ENCODE results near the gene ARL10. TPM values are rescaled to one million over a fixed set of nuclear protein-coding genes. Genes with fewer than 3 reads are reported as not detected.

The ARL10 gene
- total and polyA plus RNA-seq, 2 donors (not counting 1 experiment from before 2014, with no cell fraction given): 13.1 to 27.9 TPM

DNA sequence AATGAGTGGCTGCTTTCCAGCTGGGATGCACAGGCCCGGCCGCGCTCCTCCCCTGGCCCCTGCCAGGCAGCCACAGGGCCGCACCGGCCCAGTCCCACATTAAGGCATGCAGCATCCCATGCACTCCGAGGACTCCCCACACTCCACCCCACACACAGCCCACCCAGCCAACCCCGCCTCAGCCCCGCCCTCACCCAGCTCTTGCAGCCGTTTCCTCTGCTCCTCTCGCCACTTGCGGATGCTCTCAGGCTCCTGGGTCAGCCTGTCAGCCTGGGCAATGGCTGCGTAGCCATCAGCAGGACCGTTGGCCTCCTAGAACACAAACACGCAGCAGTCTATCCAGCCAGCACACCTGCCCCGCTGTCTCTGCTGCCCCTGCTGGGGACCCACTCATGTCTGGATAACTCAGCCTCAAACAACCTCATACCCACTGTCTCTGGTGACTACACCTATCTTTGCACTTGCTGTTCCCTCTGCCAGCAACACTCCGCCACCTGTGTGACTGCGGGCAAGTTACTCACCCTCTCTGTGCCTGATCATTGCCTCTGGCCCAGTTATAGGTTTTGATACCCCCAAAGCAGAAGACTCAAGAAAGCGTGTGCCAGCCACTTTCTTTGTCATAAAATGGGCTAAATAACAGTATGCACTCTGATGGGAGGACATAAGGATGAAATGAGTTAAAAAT, 32.6 kb downstream of the ARL10 start:
- POLR2A ChIA-PET: no interaction called here
- H3K27me3 ChIP-seq (replicated peaks in 1 of 4; ENCODE audit: control extremely low read depth in 1 of 4, control insufficient read depth in 3 of 4, insufficient read depth in 4 of 4, low read length in 3 of 4): no peaks in the 10 kb centered on the region
- no peak overlapping the region for H3K4me3 ChIP-seq (ENCODE audit: control extremely low read depth in 1 of 5, extremely low read depth in 1 of 5, insufficient read depth in 1 of 5, low read depth in 2 of 5, low read length in 4 of 5)
- Mint-ChIP-seq H3K9me3 (ENCODE audit: insufficient read depth) (no peaks in the 10 kb centered on the region), H3K27ac (no peak overlapping the region), H3K27me3 (no peaks in the 10 kb centered on the region), H3K4me1 (no peaks in the 10 kb centered on the region), H3K4me3 (no peak overlapping the region)
- H2AFZ ChIP-seq (ENCODE audit: insufficient read depth, low read depth, low read length, poor library complexity, severe bottlenecking): no peak overlapping the region
- DNase-seq (no peak), ATAC-seq (ENCODE audit: low read depth) (no peak)
- TF ChIP-seq EZH2 (IDR thresholded peaks at IDR 0.05; ENCODE audit: borderline replicate concordance, insufficient read depth, low read depth, low read length, poor library complexity, severe bottlenecking): no peak
- TF ChIP-seq, protein P1, sequence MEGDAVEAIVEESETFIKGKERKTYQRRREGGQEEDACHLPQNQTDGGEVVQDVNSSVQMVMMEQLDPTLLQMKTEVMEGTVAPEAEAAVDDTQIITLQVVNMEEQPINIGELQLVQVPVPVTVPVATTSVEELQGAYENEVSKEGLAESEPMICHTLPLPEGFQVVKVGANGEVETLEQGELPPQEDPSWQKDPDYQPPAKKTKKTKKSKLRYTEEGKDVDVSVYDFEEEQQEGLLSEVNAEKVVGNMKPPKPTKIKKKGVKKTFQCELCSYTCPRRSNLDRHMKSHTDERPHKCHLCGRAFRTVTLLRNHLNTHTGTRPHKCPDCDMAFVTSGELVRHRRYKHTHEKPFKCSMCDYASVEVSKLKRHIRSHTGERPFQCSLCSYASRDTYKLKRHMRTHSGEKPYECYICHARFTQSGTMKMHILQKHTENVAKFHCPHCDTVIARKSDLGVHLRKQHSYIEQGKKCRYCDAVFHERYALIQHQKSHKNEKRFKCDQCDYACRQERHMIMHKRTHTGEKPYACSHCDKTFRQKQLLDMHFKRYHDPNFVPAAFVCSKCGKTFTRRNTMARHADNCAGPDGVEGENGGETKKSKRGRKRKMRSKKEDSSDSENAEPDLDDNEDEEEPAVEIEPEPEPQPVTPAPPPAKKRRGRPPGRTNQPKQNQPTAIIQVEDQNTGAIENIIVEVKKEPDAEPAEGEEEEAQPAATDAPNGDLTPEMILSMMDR (IDR thresholded peaks at IDR 0.05): no peak
- H3K4me2 ChIP-seq (replicated peaks; ENCODE audit: low read depth, low read length, poor library complexity, severe bottlenecking): no peak overlapping the region
- no peak overlapping the region for H3K9ac ChIP-seq (ENCODE audit: low read length)
- H3K36me3 ChIP-seq (replicated peaks in 1 of 2; ENCODE audit: control extremely low read depth in 1 of 2, control insufficient read depth in 1 of 2, extremely low read depth in 1 of 2, insufficient read depth in 2 of 2, low read length in 1 of 2): peaks cover 0 to 6% of the 10 kb centered on the region in 2 experiments
- no peaks in the 10 kb centered on the region for H3K9me3 ChIP-seq (ENCODE audit: control extremely low read depth in 1 of 3, control insufficient read depth in 2 of 3, insufficient read depth in 1 of 3, low read length in 2 of 3)
- H4K20me1 ChIP-seq (ENCODE audit: control insufficient read depth, insufficient read depth, low read length, poor library complexity, severe bottlenecking): no peaks in the 10 kb centered on the region
- H3K4me1 ChIP-seq (ENCODE audit: control insufficient read depth in 2 of 2, insufficient read depth in 2 of 2, low read length in 2 of 2): no peaks in the 10 kb centered on the region
- 97% methylated on average over 17 of the region's 18 CpGs for whole genome bisulfite sequencing (ENCODE audit: insufficient coverage)
- peaks cover 2% of the 10 kb centered on the region for H3K79me2 ChIP-seq (ENCODE audit: control insufficient read depth, insufficient read depth, low read length)
- CTCF ChIA-PET: no interaction called here
- intact Hi-C loops (cut with micrococcal nuclease): no loop called here
- H3K27ac ChIP-seq (ENCODE audit: low read length in 2 of 2): no peak overlapping the region

DNA sequence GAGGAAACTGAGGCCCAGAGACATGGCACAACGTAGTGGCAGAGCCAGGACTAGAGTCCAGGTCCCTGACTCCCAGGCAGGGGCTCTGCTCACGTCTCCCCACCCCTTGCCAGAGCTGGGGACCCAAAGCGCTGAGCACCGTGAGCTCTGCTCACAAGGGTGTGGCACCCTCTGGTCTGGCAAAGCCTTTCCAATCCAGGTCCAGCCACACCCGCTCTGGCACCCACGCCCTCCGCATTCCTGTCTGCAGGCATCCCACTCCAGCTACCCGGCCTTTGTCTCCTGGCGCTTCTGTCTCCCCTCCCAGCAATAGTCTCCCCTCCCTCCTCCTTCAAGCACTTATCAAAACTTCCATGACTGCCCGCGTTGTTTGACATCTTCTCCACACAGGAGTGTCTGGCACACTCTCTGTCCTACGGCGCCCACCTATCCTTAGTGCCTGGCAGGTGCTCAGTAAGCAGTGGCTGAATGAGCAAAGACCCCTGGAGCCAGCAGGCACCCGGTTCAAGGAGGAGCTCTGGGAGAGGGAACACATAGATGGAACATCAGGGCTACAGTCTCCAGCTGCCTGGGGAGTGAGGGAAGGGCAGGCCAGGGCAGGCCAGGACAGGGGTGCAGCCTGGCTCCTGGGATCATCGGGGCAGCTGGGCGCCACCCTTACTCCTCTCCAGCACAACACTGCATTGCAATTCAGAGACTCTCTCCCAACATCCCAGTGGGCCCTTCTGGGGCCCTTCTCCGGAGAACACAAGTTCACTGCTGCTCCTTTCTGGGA, 35.3 kb downstream of the ARL10 start:
- intact Hi-C loops (cut with micrococcal nuclease): no loop called here
- TF ChIP-seq, protein P1 (IDR thresholded peaks at IDR 0.05): no peak
- TF ChIP-seq EZH2 (IDR thresholded peaks at IDR 0.05; ENCODE audit: borderline replicate concordance, insufficient read depth, low read depth, low read length, poor library complexity, severe bottlenecking): no peak

More for the DNA sequence above, 35.3 kb downstream of the ARL10 start:
- no peak overlapping the region for H3K27ac ChIP-seq (ENCODE audit: low read length in 2 of 2)
- WGBS (ENCODE audit: insufficient coverage): 95% methylated on average over 14 of the region's 17 CpGs
- Mint-ChIP-seq H3K27ac (no peak overlapping the region), H3K4me3 (no peak overlapping the region), H3K4me1 (no peaks in the 10 kb centered on the region), H3K27me3 (no peaks in the 10 kb centered on the region), H3K9me3 (ENCODE audit: insufficient read depth) (no peaks in the 10 kb centered on the region)
- no peak overlapping the region for H3K4me2 ChIP-seq (replicated peaks; ENCODE audit: low read depth, low read length, poor library complexity, severe bottlenecking)
- no peaks in the 10 kb centered on the region for H3K9me3 ChIP-seq (ENCODE audit: control extremely low read depth in 1 of 3, control insufficient read depth in 2 of 3, insufficient read depth in 1 of 3, low read length in 2 of 3)
- ChIA-PET CTCF (interaction anchor here (0.9 kb wide), 1 partner anchor 16 kb away, joined by 3 read pairs; the partner anchor contains the start of gene CLTB), POLR2A (interaction anchor here (0.6 kb wide), 1 partner anchor 268 kb away, joined by 3 read pairs; no protein-coding TSS in a partner anchor)
- no peaks in the 10 kb centered on the region for H3K4me1 ChIP-seq (ENCODE audit: control insufficient read depth in 2 of 2, insufficient read depth in 2 of 2, low read length in 2 of 2)
- no peak overlapping the region for H3K4me3 ChIP-seq (ENCODE audit: control extremely low read depth in 1 of 5, extremely low read depth in 1 of 5, insufficient read depth in 1 of 5, low read depth in 2 of 5, low read length in 4 of 5)
- H2AFZ ChIP-seq (ENCODE audit: insufficient read depth, low read depth, low read length, poor library complexity, severe bottlenecking): no peak overlapping the region
- H4K20me1 ChIP-seq (ENCODE audit: control insufficient read depth, insufficient read depth, low read length, poor library complexity, severe bottlenecking): no peaks in the 10 kb centered on the region
- no peak for ATAC-seq (ENCODE audit: low read depth)
- H3K36me3 ChIP-seq (replicated peaks in 1 of 2; ENCODE audit: control extremely low read depth in 1 of 2, control insufficient read depth in 1 of 2, extremely low read depth in 1 of 2, insufficient read depth in 2 of 2, low read length in 1 of 2): peaks cover 1 to 4% of the 10 kb centered on the region in 2 experiments
- DNase-seq: no peak
- H3K27me3 ChIP-seq (replicated peaks in 1 of 4; ENCODE audit: control extremely low read depth in 1 of 4, control insufficient read depth in 3 of 4, insufficient read depth in 4 of 4, low read length in 3 of 4): no peaks in the 10 kb centered on the region
- no peak overlapping the region for H3K9ac ChIP-seq (ENCODE audit: low read length)
- H3K79me2 ChIP-seq (ENCODE audit: control insufficient read depth, insufficient read depth, low read length): no peaks in the 10 kb centered on the region
